GM12878 (cell line): ENCODE data around the gene ATP5F1D. TPM values are rescaled to one million over a fixed set of nuclear protein-coding genes. Genes with fewer than 3 reads are reported as not detected.
A peak's percentile ranks its signal among the peaks of the same experiment; 100 is the strongest.

Experiments
- ATAC-seq: fragments of 200-7000 bp; cut with Tn5 transposase; 3 replicates; pipeline ENCODE4 v1.9.1; 2020; ENCODE audit warnings: mild to moderate bottlenecking, moderate library complexity
- BruUV-seq: library from RNA; stranded (reverse); fragments of 400-500 nt; replicated peaks from 2 replicates; lab custom pipeline; 2021; lab: Mats Ljungman, UMichigan
- CTCF ChIA-PET: fragments of 300-600 bp; sonication (Branson Sonifier 250); formaldehyde crosslinking; extraction: SDS; loops from one replicate; lab custom pipeline; 2021; ENCODE audit warnings: inconsistent platforms; lab: Yijun Ruan, JAX
- POLR2A ChIA-PET: fragments of 350-600 bp; formaldehyde crosslinking; extraction: SDS; loops from one replicate; lab custom pipeline; 2021; ENCODE audit warnings: inconsistent platforms; lab: Charles Lee
- RAD21 ChIA-PET: fragments of 300-600 bp; sonication (Branson Sonifier 250); formaldehyde crosslinking; loops from one replicate; lab custom pipeline; 2023; ENCODE audit warnings: antibody characterized with exemption; ENCODE audit not compliant: unreplicated experiment; lab: Charles Lee
- SMC1A ChIA-PET: fragments of 300-600 bp; sonication (Branson Sonifier 250); formaldehyde crosslinking; loops from one replicate; lab custom pipeline; 2023; ENCODE audit not compliant: unreplicated experiment, uncharacterized antibody; lab: Charles Lee
- DNase-seq: peaks from one replicate; pipeline ENCODE4 v3.0.0-alpha.2; 2011; ENCODE audit warnings: low read depth, low spot score
- FAIRE-seq: peaks from 3 replicates; lab custom pipeline; 2011; peaks lifted over from hg19 to GRCh38; lab: Jason Lieb, UNC
- H2AFZ ChIP-seq: 2 replicates; pipeline ENCODE4 v1.6.0; 2011; ENCODE audit warnings: low read depth, low read length, control low read depth; ENCODE audit not compliant: control insufficient read depth
- H3K27ac ChIP-seq: 2 replicates; pipeline ENCODE4 v1.5.1; 2011; ENCODE audit warnings: control low read depth; ENCODE audit not compliant: control insufficient read depth, insufficient read depth
- H3K27me3 ChIP-seq, 2 experiments: replicated peaks in 1 of 2; 2 replicates each; pipeline versions ENCODE4 v1.6.0 to v1.6.1; 2011; ENCODE audit warnings: low read length in 1 of 2; ENCODE audit not compliant: control insufficient read depth in 2 of 2, insufficient read depth in 2 of 2
- H3K36me3 ChIP-seq, 2 experiments: 2 replicates each; pipeline ENCODE4 v1.5.1; 2011; ENCODE audit warnings: low read length in 1 of 2; ENCODE audit not compliant: control insufficient read depth in 2 of 2, insufficient read depth in 2 of 2
- H3K4me1 ChIP-seq: 2 replicates; pipeline ENCODE4 v1.6.1; 2011; ENCODE audit warnings: mild to moderate bottlenecking, low read length, moderate library complexity, mixed read lengths; ENCODE audit not compliant: control insufficient read depth, insufficient read depth
- H3K4me2 ChIP-seq: 2 replicates; pipeline ENCODE4 v1.6.0; 2011; ENCODE audit warnings: control low read depth; ENCODE audit not compliant: control insufficient read depth, insufficient read depth
- H3K4me3 ChIP-seq: fragments of 200-600 bp; sonication (generic); 2 replicates; pipeline ENCODE4 v1.5.1; 2016
- H3K79me2 ChIP-seq: 2 replicates; pipeline ENCODE4 v1.6.0; 2011; ENCODE audit warnings: low read length; ENCODE audit not compliant: control insufficient read depth, insufficient read depth
- H3K9ac ChIP-seq: 2 replicates; pipeline ENCODE4 v1.8.0; 2011; ENCODE audit warnings: low read length, control low read depth, mixed read lengths; ENCODE audit not compliant: control insufficient read depth, insufficient read depth
- H3K9me3 ChIP-seq: replicated peaks from 3 replicates; pipeline ENCODE4 v1.5.1; 2011; ENCODE audit warnings: mild to moderate bottlenecking, low read length; ENCODE audit not compliant: control insufficient read depth, insufficient read depth
- H4K20me1 ChIP-seq: 2 replicates; pipeline ENCODE4 v1.6.0; 2011; ENCODE audit not compliant: control insufficient read depth, insufficient read depth
- ATF7 ChIP-seq: fragments of 450-650 bp; IDR thresholded peaks from 2 replicates; pipeline ENCODE4 v1.6.1; 2016; ENCODE audit warnings: low read depth, mild to moderate bottlenecking
- EED ChIP-seq: sonication (generic); IDR thresholded peaks from 2 replicates; pipeline ENCODE4 v1.6.1; 2016; ENCODE audit warnings: antibody characterized with exemption, low read depth
- GABPA ChIP-seq: IDR thresholded peaks from 2 replicates; pipeline ENCODE4 v1.6.1; 2014; ENCODE audit warnings: antibody characterized with exemption, low read depth, mild to moderate bottlenecking, inconsistent platforms
- HCFC1 ChIP-seq: fragments of 150-350 bp; IDR thresholded peaks from 2 replicates; pipeline ENCODE4 v1.6.1; 2014; ENCODE audit warnings: low read length
- IKZF2 ChIP-seq, 2 experiments: fragments of 450-650 bp; IDR thresholded peaks; 2 replicates each; pipeline ENCODE4 v1.6.1; 2017; ENCODE audit warnings: mild to moderate bottlenecking in 2 of 2, moderate library complexity in 2 of 2
- KDM1A ChIP-seq: fragments of 200-600 bp; sonication (generic); IDR thresholded peaks from 2 replicates; pipeline ENCODE4 v1.6.1; 2016; ENCODE audit warnings: borderline replicate concordance
- PAX8 ChIP-seq: fragments of 450-650 bp; IDR thresholded peaks from 2 replicates; pipeline ENCODE4 v1.6.1; 2017; ENCODE audit warnings: mild to moderate bottlenecking, moderate library complexity
- RELA ChIP-seq: fragments of 450-650 bp; IDR thresholded peaks from 2 replicates; pipeline ENCODE4 v1.8.0; 2014; ENCODE audit warnings: borderline replicate concordance; ENCODE audit not compliant: partially characterized antibody
- SIN3A ChIP-seq: IDR thresholded peaks from 2 replicates; pipeline ENCODE4 v1.6.1; 2012; ENCODE audit warnings: low read depth, low read length, improper control_type of control experiment
- SPI1 ChIP-seq: IDR thresholded peaks from 2 replicates; pipeline ENCODE4 v1.6.1; 2011; ENCODE audit warnings: low read depth, mild to moderate bottlenecking, low read length, moderate library complexity, borderline replicate concordance; ENCODE audit not compliant: insufficient read depth
- STAT1 ChIP-seq: fragments of 450-650 bp; conservative IDR thresholded peaks from 2 replicates; pipeline ENCODE4 v1.6.1; 2014; ENCODE audit warnings: antibody characterized with exemption, mild to moderate bottlenecking
- TCF3 ChIP-seq: IDR thresholded peaks from 2 replicates; pipeline ENCODE4 v1.6.1; 2012; ENCODE audit warnings: low read depth, mild to moderate bottlenecking, low read length, borderline replicate concordance; ENCODE audit not compliant: insufficient read depth
- YY1 ChIP-seq: IDR thresholded peaks from 2 replicates; pipeline ENCODE4 v1.6.1; 2011; ENCODE audit warnings: low read depth, mild to moderate bottlenecking, low read length
- WGBS: methylation state at CpG from one replicate; pipeline ENCODE4 v1.1.6; 2016; ENCODE audit warnings: low lambda C conversion rate; ENCODE audit not compliant: insufficient replicate concordance, insufficient coverage; ENCODE audit errors: missing lambda C conversion rate; 5-methylcytosine and 5-hydroxymethylcytosine counted together
- in situ Hi-C: fragments of 300-500 bp; cut with MboI; formaldehyde crosslinking; loops from 9 replicates; pipeline ENCODE4 v1.14.3; 2018; ENCODE audit warnings: mixed read lengths
- intact Hi-C: fragments of 100-400 bp; cut with micrococcal nuclease; formaldehyde crosslinking; loops from one replicate; pipeline ENCODE4 v1.14.2; 2022; ENCODE audit not compliant: unreplicated experiment
- polyA plus RNA-seq, 11 experiments: library from polyadenylated mRNA; depleted of rRNA in 4 of 11; unstranded in 6 of 11; stranded (reverse) in 5 of 11; fragments of >200 nt; fragmentation: Nextera tagmentation in 4 of 11; fragmentation: Illumina TruSeq in 1 of 11; extraction: Ambion mirVana in 4 of 11; extraction: Trizol in 1 of 11; gene quantifications; 1 replicate in 1 of 11; 2 replicates in 10 of 11; pipeline versions ENCODE4 v1.2.1 to v1.2.3, GENCODE V29; 2011 to 2016; ENCODE audit warnings: inconsistent platforms in 2 of 11, missing spikeins in 2 of 11, low read depth in 1 of 11
- total RNA-seq, 4 experiments: library from RNA; depleted of rRNA in 3 of 4; stranded (reverse); fragments of >200 nt in 3 of 4; fragmentation: Illumina TruSeq in 1 of 4; extraction: Trizol in 1 of 4; gene quantifications; 2 replicates each; pipeline versions ENCODE4 v1.2.1 to v1.2.3, GENCODE V29; 2013 to 2021
- TF ChIP-seq, protein P1 (sequence below): fragments of 450-650 bp; formaldehyde crosslinking; IDR thresholded peaks from 2 replicates; pipeline ENCODE4 v1.5.0; 2022; ENCODE audit warnings: mild to moderate bottlenecking, missing genetic modification characterization

ATP5F1D gene
- total and polyA plus RNA-seq, 10 of the 15 experiments (the other 5 are each of a cell fraction or from before 2014, with no cell fraction given): 7.2 to 357 (median 49.5) TPM

DNA sequence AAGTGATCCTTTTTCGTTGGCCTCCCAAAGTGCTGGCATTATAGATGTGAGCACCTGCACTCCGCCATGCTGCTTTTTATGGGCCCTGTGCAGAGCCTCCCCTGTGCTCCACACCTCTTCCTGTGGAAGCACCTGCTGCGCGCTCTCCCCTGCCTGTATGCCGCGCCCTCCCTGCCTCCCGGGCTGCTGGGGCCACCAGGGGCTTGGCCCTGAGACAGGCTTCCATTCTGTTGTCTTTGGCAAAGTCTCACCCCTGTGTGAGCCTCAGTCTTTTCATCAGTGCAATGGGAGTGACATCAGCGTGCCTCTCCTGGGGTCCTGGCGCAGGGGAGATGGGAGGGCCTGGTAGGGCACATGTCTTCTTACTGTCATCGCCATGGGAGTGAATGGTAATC lies 35.1 kb downstream of the ATP5F1D start:
- Histone ChIP-seq H3K27me3 (no peaks in the 10 kb centered on the region), H3K79me2 (peaks cover 46% of the 10 kb centered on the region), H3K9me3 (no peaks in the 10 kb centered on the region), H3K4me1 (peaks cover 18% of the 10 kb centered on the region), H3K4me2 (peak overlapping the region; percentile 68), H3K36me3 (peaks cover 33 to 47% of the 10 kb centered on the region in 2 experiments), H3K4me3 (peak overlapping the region; percentile 85), H3K9ac (peak overlapping the region; percentile 96), H2AFZ (no peak overlapping the region), H4K20me1 (no peaks in the 10 kb centered on the region; the same call in 1 of the 2 replicates), H3K27ac (peak overlapping the region; percentile 97)
- ChIA-PET SMC1A (no interaction called here), RAD21 (interaction anchor here (3.9 kb wide), 1 partner anchor 32 kb away, joined by 29 read pairs; no protein-coding TSS in a partner anchor), CTCF (no interaction called here), POLR2A (no interaction called here)
- peak; percentile 59 for FAIRE-seq
- TF ChIP-seq ATF7 (no peak), SIN3A (no peak), YY1 (peak; percentile 71), TCF3 (0 out of 2 replicates have a peak, but pooled peaks have one; percentile 9)
- intact Hi-C loops (no loop called here), in situ Hi-C loops (loop anchor here (5.0 kb wide), 1 partner anchor 96 kb away; no protein-coding TSS in a partner anchor)
- WGBS: 25% methylated on average over 10 of the region's 10 CpGs
- ATAC-seq: no peak
- no peak for DNase-seq
- BruUV-seq: no TSS peak

DNA sequence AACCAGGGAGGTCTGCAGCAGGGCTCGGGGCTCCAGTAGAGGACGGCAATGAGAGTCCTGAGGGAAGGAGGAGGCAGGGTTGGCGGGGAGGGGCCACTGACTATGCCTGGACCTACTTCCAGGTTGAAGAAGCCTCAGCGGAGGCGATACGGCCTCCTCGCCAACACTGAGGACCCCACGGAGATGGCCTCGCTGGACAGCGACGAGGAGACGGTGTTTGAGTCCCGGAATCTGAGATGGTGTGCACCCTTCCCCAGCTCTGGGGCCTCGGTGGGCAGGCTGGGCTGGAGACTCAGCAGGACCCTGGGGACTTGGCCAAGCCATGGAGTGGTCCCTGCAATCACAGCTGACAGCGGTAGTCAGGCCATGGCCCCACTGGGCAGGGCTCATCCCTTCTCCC lies 35.5 kb downstream of the ATP5F1D start:
- peak overlapping the region; percentile 85 for H3K4me3 ChIP-seq
- ChIA-PET SMC1A (no interaction called here), POLR2A (no interaction called here), RAD21 (no interaction called here), CTCF (interaction anchor here (3.2 to 3.5 kb wide), 2 partner anchors 33 to 96 kb away, joined by 27 to 40 read pairs; no protein-coding TSS in a partner anchor)
- H3K36me3 ChIP-seq: peaks cover 32 to 43% of the 10 kb centered on the region in 2 experiments
- H3K27ac ChIP-seq: peak overlapping the region; percentile 97; the same call in 1 of the 2 replicates
- peaks cover 42% of the 10 kb centered on the region for H3K79me2 ChIP-seq
- peak overlapping the region; percentile 68 for H3K4me2 ChIP-seq
- BruUV-seq: no TSS peak
- 83% methylated on average over 15 of the region's 15 CpGs for WGBS
- H3K27me3 ChIP-seq: no peaks in the 10 kb centered on the region
- FAIRE-seq (no peak), DNase-seq (no peak), ATAC-seq (no peak)
- H3K4me1 ChIP-seq: peaks cover 16% of the 10 kb centered on the region
- H4K20me1 ChIP-seq: no peaks in the 10 kb centered on the region; the same call in 1 of the 2 replicates
- in situ Hi-C loops (loop anchor here (5.0 kb wide), 1 partner anchor 95 kb away; no protein-coding TSS in a partner anchor), intact Hi-C loops (no loop called here)
- H3K9me3 ChIP-seq: no peaks in the 10 kb centered on the region
- no peak overlapping the region for H2AFZ ChIP-seq
- H3K9ac ChIP-seq: peak overlapping the region; percentile 96
- no peak for TF ChIP-seq GABPA
- no peak for TF ChIP-seq RELA
- TF ChIP-seq, protein P1, sequence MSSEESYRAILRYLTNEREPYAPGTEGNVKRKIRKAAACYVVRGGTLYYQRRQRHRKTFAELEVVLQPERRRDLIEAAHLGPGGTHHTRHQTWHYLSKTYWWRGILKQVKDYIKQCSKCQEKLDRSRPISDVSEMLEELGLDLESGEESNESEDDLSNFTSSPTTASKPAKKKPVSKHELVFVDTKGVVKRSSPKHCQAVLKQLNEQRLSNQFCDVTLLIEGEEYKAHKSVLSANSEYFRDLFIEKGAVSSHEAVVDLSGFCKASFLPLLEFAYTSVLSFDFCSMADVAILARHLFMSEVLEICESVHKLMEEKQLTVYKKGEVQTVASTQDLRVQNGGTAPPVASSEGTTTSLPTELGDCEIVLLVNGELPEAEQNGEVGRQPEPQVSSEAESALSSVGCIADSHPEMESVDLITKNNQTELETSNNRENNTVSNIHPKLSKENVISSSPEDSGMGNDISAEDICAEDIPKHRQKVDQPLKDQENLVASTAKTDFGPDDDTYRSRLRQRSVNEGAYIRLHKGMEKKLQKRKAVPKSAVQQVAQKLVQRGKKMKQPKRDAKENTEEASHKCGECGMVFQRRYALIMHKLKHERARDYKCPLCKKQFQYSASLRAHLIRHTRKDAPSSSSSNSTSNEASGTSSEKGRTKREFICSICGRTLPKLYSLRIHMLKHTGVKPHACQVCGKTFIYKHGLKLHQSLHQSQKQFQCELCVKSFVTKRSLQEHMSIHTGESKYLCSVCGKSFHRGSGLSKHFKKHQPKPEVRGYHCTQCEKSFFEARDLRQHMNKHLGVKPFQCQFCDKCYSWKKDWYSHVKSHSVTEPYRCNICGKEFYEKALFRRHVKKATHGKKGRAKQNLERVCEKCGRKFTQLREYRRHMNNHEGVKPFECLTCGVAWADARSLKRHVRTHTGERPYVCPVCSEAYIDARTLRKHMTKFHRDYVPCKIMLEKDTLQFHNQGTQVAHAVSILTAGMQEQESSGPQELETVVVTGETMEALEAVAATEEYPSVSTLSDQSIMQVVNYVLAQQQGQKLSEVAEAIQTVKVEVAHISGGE: no peak
- no peak for TF ChIP-seq SPI1
- TF ChIP-seq EED: no peak
- TF ChIP-seq HCFC1: no peak
- no peak for TF ChIP-seq STAT1
- TF ChIP-seq KDM1A: no peak
- no peak for TF ChIP-seq PAX8
- TF ChIP-seq IKZF2 (IDR thresholded peaks at IDR 0.05): no peak
